Measurements from ENCODE around the gene ARPC1A.
"Not testable (repeated sequence)": the region's sequence is repeated elsewhere in the genome, so short reads cannot be mapped to it uniquely, and the experiment has no call there.

Gene ARPC1A

GRCh38 chr7:99325592-99326407, at the start of gene ARPC1A:
ARPC1A (plus strand) TSS chr7:99325898; CDS start chr7:99333354, 7,456 bp downstream.
- peak; percentile 87 for DNase-seq

- DNase-seq, result no peak
Observed at GRCh38 chr7:99278180-99278579, 47.5 kb upstream of the ARPC1A start.

- DNase-seq, result not testable (repeated sequence)
Observed at GRCh38 chr7:99284165-99284564, 41.5 kb upstream of the ARPC1A start.

- no peak for DNase-seq
Observed at GRCh38 chr7:99287779-99288534, 37.7 kb upstream of the ARPC1A start.

- DNase-seq, result no peak
Observed at GRCh38 chr7:99289185-99289584, 36.5 kb upstream of the ARPC1A start.

- DNase-seq, result not testable (repeated sequence)
Observed at GRCh38 chr7:99290148-99290547, 35.5 kb upstream of the ARPC1A start.

- no peak for DNase-seq
Observed at GRCh38 chr7:99290980-99291607, 34.6 kb upstream of the ARPC1A start.

GRCh38 chr7:99292127-99292526, 33.6 kb upstream of the ARPC1A start:
- DNase-seq, result no peak

GRCh38 chr7:99293167-99293566, 32.5 kb upstream of the ARPC1A start:
- no peak for DNase-seq

GRCh38 chr7:99293650-99294049, 32.0 kb upstream of the ARPC1A start:
- DNase-seq, result no peak

GRCh38 chr7:99296471-99296870, 29.2 kb upstream of the ARPC1A start:
- DNase-seq, result no peak

GRCh38 chr7:99301496-99301895, 24.2 kb upstream of the ARPC1A start:
- no peak for DNase-seq

- DNase-seq, result no peak
Observed at GRCh38 chr7:99305473-99306260, 20.0 kb upstream of the ARPC1A start.

GRCh38 chr7:99308461-99309074, 17.1 kb upstream of the ARPC1A start:
- DNase-seq, result no peak

GRCh38 chr7:99309111-99309510, 16.6 kb upstream of the ARPC1A start:
- DNase-seq, result no peak

- no peak for DNase-seq
Observed at GRCh38 chr7:99310004-99310403, 15.7 kb upstream of the ARPC1A start.

GRCh38 chr7:99311702-99312101, 14.0 kb upstream of the ARPC1A start:
- DNase-seq, result no peak

GRCh38 chr7:99312316-99313203, 13.1 kb upstream of the ARPC1A start:
- peak; percentile 28 for DNase-seq

- DNase-seq, result no peak
Observed at GRCh38 chr7:99313204-99313573, 12.5 kb upstream of the ARPC1A start.

- DNase-seq, result no peak
Observed at GRCh38 chr7:99314504-99314903, 11.2 kb upstream of the ARPC1A start.

- no peak for DNase-seq
Observed at GRCh38 chr7:99320371-99320770, 5.3 kb upstream of the ARPC1A start.
